Fibroblast of the aortic adventitia (primary cell): ENCODE results near the gene SLC35E1. TPM values are rescaled to one million over a fixed set of nuclear protein-coding genes. Genes with fewer than 3 reads are reported as not detected.

Source experiments
- DNase-seq: peaks from one replicate; pipeline ENCODE4 v3.0.0-alpha.2; 2010; ENCODE audit warnings: low read depth
- H3K4me3 ChIP-seq: 2 replicates; pipeline ENCODE4 v1.5.1; 2011; ENCODE audit warnings: low read depth, mild to moderate bottlenecking, control low read depth, low read length, moderate library complexity
- CTCF ChIP-seq: IDR thresholded peaks from 2 replicates; pipeline ENCODE4 v1.5.1; 2011; ENCODE audit warnings: mild to moderate bottlenecking, low read length, control low read depth, inconsistent platforms; ENCODE audit not compliant: insufficient read depth
- total RNA-seq: library from RNA; depleted of rRNA; stranded (reverse); fragments of >200 nt; gene quantifications from 2 replicates; pipeline ENCODE4 v1.2.3, GENCODE V29; 2012; ENCODE audit warnings: low replicate concordance

The SLC35E1 gene
- total RNA-seq, 1 donor = 30.4 TPM

DNA sequence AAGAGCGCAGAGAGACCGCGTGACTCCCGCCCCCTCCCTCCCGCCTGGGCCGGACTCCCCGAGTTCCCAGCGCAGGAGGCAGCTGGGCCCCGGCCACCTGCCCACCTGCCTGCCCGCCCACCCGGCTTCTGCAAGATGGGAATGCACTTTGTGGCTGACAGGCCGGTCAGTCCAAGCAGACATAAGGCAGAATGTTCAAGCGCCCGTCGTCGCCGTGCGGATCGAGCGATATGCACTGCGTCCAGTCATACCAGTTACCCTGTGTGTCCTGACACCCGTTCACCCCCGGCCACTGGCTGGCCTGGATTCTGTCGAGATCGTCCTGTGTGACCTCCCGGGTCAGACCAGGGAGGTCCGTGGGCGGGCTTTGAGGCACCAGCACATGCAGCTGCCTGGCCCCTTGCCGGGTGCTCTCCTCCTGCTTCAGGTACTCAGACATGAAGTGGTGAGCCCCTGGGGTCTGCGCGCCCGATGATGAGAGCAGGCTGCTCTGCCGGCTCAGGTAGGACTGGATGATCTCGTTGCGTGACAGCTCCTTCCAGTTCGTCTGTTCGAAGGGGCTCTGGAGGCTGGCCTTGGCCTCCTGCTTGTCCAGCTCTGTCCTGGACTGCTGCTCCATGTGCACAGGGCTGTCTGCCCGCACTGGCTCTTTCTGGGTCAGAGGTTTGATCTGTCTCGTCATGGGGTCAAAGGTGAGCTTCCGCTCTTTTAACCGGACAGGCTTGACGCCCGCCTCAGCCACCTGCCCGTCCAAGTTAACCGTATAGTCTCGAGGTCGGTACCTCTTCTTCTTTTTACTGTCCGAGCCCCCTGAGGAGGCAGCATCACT, 3.9 kb upstream of the SLC35E1 start:
- no peak for TF ChIP-seq CTCF
- DNase-seq = no peak
- H3K4me3 ChIP-seq = no peak overlapping the region

DNA sequence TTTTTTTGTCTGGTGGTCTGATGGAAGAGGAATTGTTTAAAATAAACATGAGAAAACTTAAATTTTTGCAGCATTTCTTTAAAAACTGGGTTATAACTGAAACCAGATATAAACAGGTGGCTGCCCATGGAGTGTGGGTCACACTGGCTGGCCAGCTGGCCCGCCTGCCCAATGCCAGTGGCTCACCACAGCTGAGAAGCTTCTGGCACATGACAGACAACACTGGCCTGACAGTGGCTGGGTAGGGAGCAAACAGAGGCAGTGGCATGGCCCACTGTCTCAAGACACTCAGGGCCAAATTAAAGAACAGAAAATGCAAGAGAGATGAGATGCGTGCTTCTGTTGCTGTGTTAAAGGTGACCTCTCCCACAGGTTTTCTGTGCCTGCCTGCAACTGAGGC, 3.1 kb upstream of the SLC35E1 start:
- no peak for DNase-seq
- TF ChIP-seq CTCF = no peak
- H3K4me3 ChIP-seq = no peak overlapping the region

DNA sequence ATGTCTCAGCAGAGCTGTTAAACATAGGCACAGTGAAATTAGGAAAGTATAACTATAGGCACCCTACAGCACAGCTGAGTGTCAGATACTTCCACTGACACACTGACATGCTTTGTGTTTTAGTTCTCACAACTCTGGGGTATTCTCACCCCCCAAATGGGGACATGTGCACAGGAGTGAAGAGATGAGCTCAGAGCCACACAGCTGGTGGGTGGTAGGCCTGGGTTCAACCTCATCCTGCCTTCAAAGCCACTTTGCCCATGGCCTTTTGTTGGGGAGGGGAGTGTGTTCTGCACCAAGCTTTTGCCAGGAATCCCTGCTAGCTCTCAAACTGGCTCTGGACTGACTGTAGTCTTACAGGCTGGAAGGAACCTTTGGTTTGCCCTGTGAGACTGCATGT, 1.7 kb upstream of the SLC35E1 start:
- H3K4me3 ChIP-seq = peak overlapping the region; percentile 97
- DNase-seq = no peak
- no peak for TF ChIP-seq CTCF

- no peak for DNase-seq
- no peak for TF ChIP-seq CTCF
- H3K4me3 ChIP-seq = peak overlapping the region; percentile 97
These were observed 1.1 kb upstream of the SLC35E1 start for GRCh38 chr19:16573296-16573695.

- TF ChIP-seq CTCF = no peak
- no peak for DNase-seq
These were observed 338 bp downstream of the SLC35E1 start for GRCh38 chr19:16571822-16572331.

DNA sequence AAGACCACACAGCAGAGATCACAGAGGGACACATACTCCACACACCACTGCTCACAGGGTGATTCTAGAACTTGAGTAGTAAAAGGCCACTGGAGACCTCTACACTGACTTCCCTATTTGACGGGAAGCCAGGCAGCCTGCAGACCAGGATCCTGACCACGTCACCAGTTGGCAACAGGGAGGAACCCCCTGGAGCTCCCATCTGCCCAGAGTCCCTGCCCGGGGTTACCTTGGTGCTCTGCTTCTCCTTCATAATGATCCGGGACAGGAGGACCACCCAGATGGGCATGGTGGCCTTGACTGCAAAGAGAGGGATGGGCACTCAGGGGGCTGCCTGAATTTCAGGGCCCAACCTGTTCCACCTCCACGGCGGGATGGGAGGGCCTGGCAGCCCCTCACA, 932 bp downstream of the SLC35E1 start:
- no peak for TF ChIP-seq CTCF
- H3K4me3 ChIP-seq = peak overlapping the region; percentile 91
- DNase-seq = peak; percentile 38

More at GRCh38 chr19:16571822-16572331, 338 bp downstream of the SLC35E1 start:
- H3K4me3 ChIP-seq = peak overlapping the region; percentile 91
